ENCODE results near the gene SLA2.

SLA2 gene

DNA sequence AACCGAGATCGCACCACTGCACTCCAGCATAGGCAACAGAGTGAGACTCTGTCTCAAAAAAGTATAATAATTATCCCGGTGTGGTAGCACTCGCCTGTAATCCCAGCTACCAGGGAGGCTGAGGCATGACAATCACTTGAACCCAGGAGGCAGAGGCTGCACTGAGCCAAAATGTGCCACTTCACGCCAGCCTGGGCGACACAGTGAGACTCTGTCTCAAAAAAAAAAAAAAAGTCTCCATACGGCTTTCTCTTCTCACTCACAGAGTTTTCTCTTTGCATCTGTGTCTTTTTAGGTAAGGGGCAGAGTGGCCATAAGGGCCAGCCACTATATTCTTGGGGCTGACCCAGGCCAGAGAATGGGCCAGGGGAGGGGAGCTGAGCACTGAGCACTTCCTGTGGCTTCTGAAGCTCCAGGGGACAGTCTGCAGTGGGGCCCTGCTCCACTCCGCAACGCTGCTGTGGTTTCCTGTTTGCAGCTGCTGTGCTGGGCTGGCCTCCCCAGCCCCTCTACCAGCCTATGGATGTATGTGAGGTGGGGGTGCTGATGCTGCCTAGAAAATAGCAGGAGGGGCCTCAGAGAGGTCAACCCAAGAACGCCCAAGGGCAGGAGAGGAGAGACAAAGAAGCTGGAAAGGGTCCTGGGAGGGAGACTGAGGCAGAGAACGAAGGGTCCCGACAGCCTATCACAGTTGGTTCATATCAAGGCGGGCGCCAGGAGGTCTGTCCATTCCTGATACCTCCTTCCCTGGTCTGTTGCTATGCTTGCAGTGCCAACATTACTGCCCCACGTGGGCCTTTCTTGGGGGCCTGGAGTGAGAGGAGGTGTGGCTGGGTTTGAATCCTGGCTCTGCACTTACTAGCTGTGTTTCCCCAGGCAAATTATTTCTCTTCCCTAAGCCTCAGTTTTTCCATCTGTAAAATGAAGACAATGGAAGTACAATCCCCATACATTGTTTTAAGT is 16.0 kb downstream of the SLA2 start:
- Histone ChIP-seq H3K79me2 (ENCODE audit: insufficient read depth, low read length) (no peaks in the 10 kb centered on the region), H3K9ac (ENCODE audit: low read length) (no peak overlapping the region), H3K4me3 (ENCODE audit: low read depth, low read length, poor library complexity, severe bottlenecking) (no peak overlapping the region), H3K27ac (ENCODE audit: low read depth, low read length, poor library complexity, severe bottlenecking) (no peak overlapping the region), H4K20me1 (ENCODE audit: insufficient read depth, low read length) (no peaks in the 10 kb centered on the region), H3K27me3 (ENCODE audit: insufficient read depth, low read length) (no peaks in the 10 kb centered on the region), H3F3A (ENCODE audit: insufficient read depth, low read length) (no peaks in the 10 kb centered on the region), H3K4me2 (ENCODE audit: low read length) (peak overlapping the region; percentile 30; the same call in 1 of the 2 replicates), H3K36me3 (ENCODE audit: insufficient read depth, low read length) (no peaks in the 10 kb centered on the region), H2AFZ (ENCODE audit: low read length) (no peak overlapping the region), H3K4me1 (ENCODE audit: insufficient read depth, low read length, severe bottlenecking) (peaks cover 11% of the 10 kb centered on the region), H3K9me3 (ENCODE audit: low read length) (no peaks in the 10 kb centered on the region), H3K9me2 (ENCODE audit: low read depth, low read length) (no peaks in the 10 kb centered on the region)
- TF ChIP-seq EZH2 (IDR thresholded peaks at IDR 0.05; ENCODE audit: borderline replicate concordance, low read length): no peak
- no peak for TF ChIP-seq CTCF (IDR thresholded peaks at IDR 0.05; ENCODE audit: low read length)

GRCh38 chr20:36628076-36628475 is 17.9 kb downstream of the SLA2 start:
- no peaks in the 10 kb centered on the region for H3K36me3 ChIP-seq (ENCODE audit: insufficient read depth, low read length)
- no peak overlapping the region for H3K4me3 ChIP-seq (ENCODE audit: low read depth, low read length, poor library complexity, severe bottlenecking)
- no peak overlapping the region for H3K27ac ChIP-seq (ENCODE audit: low read depth, low read length, poor library complexity, severe bottlenecking)
- no peaks in the 10 kb centered on the region for H3K27me3 ChIP-seq (ENCODE audit: insufficient read depth, low read length)
- no peaks in the 10 kb centered on the region for H4K20me1 ChIP-seq (ENCODE audit: insufficient read depth, low read length)
- no peak overlapping the region for H2AFZ ChIP-seq (ENCODE audit: low read length)
- H3K9me2 ChIP-seq (ENCODE audit: low read depth, low read length): no peaks in the 10 kb centered on the region
- no peaks in the 10 kb centered on the region for H3K9me3 ChIP-seq (ENCODE audit: low read length)
- H3F3A ChIP-seq (ENCODE audit: insufficient read depth, low read length): no peaks in the 10 kb centered on the region
- TF ChIP-seq CTCF (IDR thresholded peaks at IDR 0.05; ENCODE audit: low read length) (no peak), EZH2 (IDR thresholded peaks at IDR 0.05; ENCODE audit: borderline replicate concordance, low read length) (no peak)
- peaks cover 11% of the 10 kb centered on the region for H3K4me1 ChIP-seq (ENCODE audit: insufficient read depth, low read length, severe bottlenecking)
- H3K79me2 ChIP-seq (ENCODE audit: insufficient read depth, low read length): no peaks in the 10 kb centered on the region
- H3K4me2 ChIP-seq (ENCODE audit: low read length): no peak overlapping the region
- no peak overlapping the region for H3K9ac ChIP-seq (ENCODE audit: low read length)

- Histone ChIP-seq H3K9ac (ENCODE audit: low read length) (no peak overlapping the region), H3K4me3 (ENCODE audit: low read depth, low read length, poor library complexity, severe bottlenecking) (no peak overlapping the region), H3K4me2 (ENCODE audit: low read length) (no peak overlapping the region), H3K36me3 (ENCODE audit: insufficient read depth, low read length) (no peaks in the 10 kb centered on the region), H3K27ac (ENCODE audit: low read depth, low read length, poor library complexity, severe bottlenecking) (no peak overlapping the region), H3F3A (ENCODE audit: insufficient read depth, low read length) (no peaks in the 10 kb centered on the region), H2AFZ (ENCODE audit: low read length) (no peak overlapping the region), H3K79me2 (ENCODE audit: insufficient read depth, low read length) (no peaks in the 10 kb centered on the region), H4K20me1 (ENCODE audit: insufficient read depth, low read length) (no peaks in the 10 kb centered on the region), H3K9me2 (ENCODE audit: low read depth, low read length) (no peaks in the 10 kb centered on the region), H3K4me1 (ENCODE audit: insufficient read depth, low read length, severe bottlenecking) (peaks cover 7% of the 10 kb centered on the region), H3K9me3 (ENCODE audit: low read length) (no peaks in the 10 kb centered on the region), H3K27me3 (ENCODE audit: insufficient read depth, low read length) (no peaks in the 10 kb centered on the region)
- no peak for TF ChIP-seq EZH2 (IDR thresholded peaks at IDR 0.05; ENCODE audit: borderline replicate concordance, low read length)
- no peak for TF ChIP-seq CTCF (IDR thresholded peaks at IDR 0.05; ENCODE audit: low read length)
These were observed 21.1 kb downstream of the SLA2 start for GRCh38 chr20:36624944-36625324.

Measured in OCI-LY1 (cell line).